Neural progenitor cell (in vitro differentiated cells): ENCODE data around the gene COL4A3.

Experiments
- EZH2 ChIP-seq: fragments of 200-600 bp; sonication (generic); IDR thresholded peaks from 2 replicates; pipeline ENCODE4 v1.6.1; 2017; ENCODE audit warnings: antibody characterized with exemption, mild to moderate bottlenecking, moderate library complexity
- EZH2phosphoT487 ChIP-seq: fragments of 200-600 bp; sonication (generic); IDR thresholded peaks from 2 replicates; pipeline ENCODE4 v1.6.1; 2017; ENCODE audit warnings: antibody characterized with exemption
- TF ChIP-seq, protein P1 (sequence below): fragments of 200-600 bp; sonication (generic); IDR thresholded peaks from 2 replicates; pipeline ENCODE4 v1.5.1; 2017; ENCODE audit warnings: antibody characterized with exemption, mild to moderate bottlenecking

DNA sequence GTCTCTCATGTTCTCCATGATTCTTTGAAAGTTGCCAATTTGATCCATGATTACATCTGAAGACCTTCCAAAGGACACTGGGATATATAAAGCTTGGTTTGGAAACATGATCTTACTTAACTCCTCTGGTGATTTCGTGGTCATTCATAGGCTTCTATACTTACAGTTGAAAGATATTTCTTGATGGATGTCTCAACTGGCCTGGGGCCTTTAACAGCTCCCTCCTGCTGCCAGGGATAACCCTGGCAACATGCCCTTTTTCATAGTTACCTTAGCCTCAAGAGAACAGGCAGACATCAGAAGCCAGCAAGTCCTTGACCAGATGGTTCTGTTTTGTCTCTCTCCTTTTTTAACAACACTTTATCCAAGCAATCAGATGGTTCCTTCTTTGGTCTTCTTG, 137.1 kb downstream of the COL4A3 start:
- TF ChIP-seq, protein P1, sequence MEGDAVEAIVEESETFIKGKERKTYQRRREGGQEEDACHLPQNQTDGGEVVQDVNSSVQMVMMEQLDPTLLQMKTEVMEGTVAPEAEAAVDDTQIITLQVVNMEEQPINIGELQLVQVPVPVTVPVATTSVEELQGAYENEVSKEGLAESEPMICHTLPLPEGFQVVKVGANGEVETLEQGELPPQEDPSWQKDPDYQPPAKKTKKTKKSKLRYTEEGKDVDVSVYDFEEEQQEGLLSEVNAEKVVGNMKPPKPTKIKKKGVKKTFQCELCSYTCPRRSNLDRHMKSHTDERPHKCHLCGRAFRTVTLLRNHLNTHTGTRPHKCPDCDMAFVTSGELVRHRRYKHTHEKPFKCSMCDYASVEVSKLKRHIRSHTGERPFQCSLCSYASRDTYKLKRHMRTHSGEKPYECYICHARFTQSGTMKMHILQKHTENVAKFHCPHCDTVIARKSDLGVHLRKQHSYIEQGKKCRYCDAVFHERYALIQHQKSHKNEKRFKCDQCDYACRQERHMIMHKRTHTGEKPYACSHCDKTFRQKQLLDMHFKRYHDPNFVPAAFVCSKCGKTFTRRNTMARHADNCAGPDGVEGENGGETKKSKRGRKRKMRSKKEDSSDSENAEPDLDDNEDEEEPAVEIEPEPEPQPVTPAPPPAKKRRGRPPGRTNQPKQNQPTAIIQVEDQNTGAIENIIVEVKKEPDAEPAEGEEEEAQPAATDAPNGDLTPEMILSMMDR = no peak
- TF ChIP-seq EZH2 (no peak), EZH2phosphoT487 (no peak)
